ENCODE results near the gene OR10R2.

GRCh38 chr1:158445376-158445775, 26.6 kb upstream of the OR10R2 start:
- TF ChIP-seq CTCF (IDR thresholded peaks at IDR 0.05) (no peak), POLR2A (IDR thresholded peaks at IDR 0.05) (no peak), EP300 (IDR thresholded peaks at IDR 0.05) (no peak)

Data from gastroesophageal sphincter (tissue), 3 donors.